ENCODE data around the gene DNM2.

DNA sequence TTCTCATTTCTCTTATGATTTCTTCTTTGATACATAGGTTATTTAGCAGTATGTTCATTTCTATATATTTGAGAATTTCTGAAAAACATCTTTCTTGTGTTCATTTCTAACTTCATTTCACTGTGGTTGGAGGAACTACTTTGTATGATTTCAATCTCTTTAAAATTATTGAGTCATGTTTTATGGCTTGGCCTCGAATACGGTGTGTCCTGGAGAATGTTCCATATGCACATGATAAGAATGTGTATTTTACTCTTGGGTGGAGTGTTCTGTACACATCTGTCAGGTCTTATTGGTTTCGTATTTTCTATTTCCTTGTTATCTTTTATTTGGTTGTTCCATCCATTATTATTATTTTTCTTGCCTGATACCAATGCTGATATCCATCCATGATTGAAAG, 22.9 kb downstream of the DNM2 start:
- no peak for TF ChIP-seq CTCF (conservative IDR thresholded peaks at IDR 0.05)
- TF ChIP-seq EZH2 (IDR thresholded peaks at IDR 0.05; ENCODE audit: low read depth): no peak

All from PC-9 (cell line).